ENCODE measurements around the gene TXNL4B.

GRCh38 chr16:72128701-72129100 lies 35.3 kb upstream of the TXNL4B start:
- TF ChIP-seq CTCF (IDR thresholded peaks at IDR 0.05) (no peak), POLR2A (IDR thresholded peaks at IDR 0.05) (no peak)
